ENCODE measurements around the gene ALKBH4. TPM values are rescaled to one million over a fixed set of nuclear protein-coding genes. Genes with fewer than 3 reads are reported as not detected.

ALKBH4 gene
- total RNA-seq, 1 experiment from 2014 or later = 3.7 TPM

DNA sequence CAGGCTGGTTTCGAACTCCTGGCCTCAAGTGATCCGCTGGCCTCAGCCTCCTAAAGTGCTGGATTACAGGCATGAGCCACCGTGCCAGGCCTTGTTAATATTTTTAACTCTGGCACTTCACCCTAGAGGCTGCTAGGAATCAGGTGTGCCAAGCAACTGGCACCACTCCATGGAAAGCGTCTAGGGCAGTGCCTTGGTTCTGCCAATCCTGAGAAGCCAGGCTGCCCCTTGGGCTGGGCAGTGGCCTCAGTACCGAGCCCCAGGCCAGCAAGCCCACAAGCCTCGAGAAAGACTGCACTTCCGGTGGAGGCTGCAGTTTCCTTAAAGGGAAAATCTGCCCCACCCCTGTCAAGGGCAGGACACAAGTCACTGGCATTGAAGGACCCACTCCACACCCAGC is 11.3 kb downstream of the ALKBH4 start:
- Histone ChIP-seq H4K20me1 (ENCODE audit: insufficient read depth, low read depth, low read length) (no peaks in the 10 kb centered on the region), H3K9me2 (replicated peaks; ENCODE audit: insufficient read depth, low read length) (no peaks in the 10 kb centered on the region), H3K27me3 (ENCODE audit: low read length) (no peaks in the 10 kb centered on the region), H3K27ac (ENCODE audit: low read length) (no peak overlapping the region), H2AFZ (ENCODE audit: low read length) (no peak overlapping the region), H3K4me3 (ENCODE audit: low read length) (no peak overlapping the region), H3K9ac (ENCODE audit: low read length) (no peak overlapping the region), H3K4me1 (ENCODE audit: low read length) (no peaks in the 10 kb centered on the region), H3K36me3 (ENCODE audit: insufficient read depth, low read length) (no peaks in the 10 kb centered on the region; the same call in 1 of the 2 replicates), H3K4me2 (ENCODE audit: low read depth, low read length, poor library complexity, severe bottlenecking) (no peak overlapping the region), H3K79me2 (ENCODE audit: low read length) (no peaks in the 10 kb centered on the region), H3K9me3 (ENCODE audit: low read length) (no peaks in the 10 kb centered on the region)
- DNase-seq = no peak

DNA sequence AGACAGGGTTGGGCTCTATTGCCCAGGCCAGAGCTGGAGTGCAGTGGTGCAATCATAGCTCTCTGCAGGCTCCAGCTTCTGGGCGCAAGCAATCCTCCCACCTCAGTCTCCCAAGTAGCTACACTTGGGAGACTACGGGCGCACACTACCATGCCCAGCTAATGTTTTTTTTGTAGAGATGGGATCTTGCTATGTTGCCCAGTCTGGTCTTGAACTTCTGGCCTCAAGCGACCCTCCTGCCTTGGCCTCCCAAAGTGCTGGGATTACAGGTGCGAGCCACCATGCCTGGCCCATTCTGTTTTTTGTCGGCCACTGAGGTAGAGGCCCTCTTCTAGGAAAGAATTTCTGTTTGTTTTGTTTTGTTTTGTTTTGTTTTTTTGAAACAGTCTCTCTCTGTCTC is 12.2 kb downstream of the ALKBH4 start:
- no peak overlapping the region for H3K4me2 ChIP-seq (ENCODE audit: low read depth, low read length, poor library complexity, severe bottlenecking)
- H3K9me3 ChIP-seq (ENCODE audit: low read length) = no peaks in the 10 kb centered on the region
- no peaks in the 10 kb centered on the region for H3K79me2 ChIP-seq (ENCODE audit: low read length)
- DNase-seq = no peak
- H3K9ac ChIP-seq (ENCODE audit: low read length) = no peak overlapping the region
- H3K4me1 ChIP-seq (ENCODE audit: low read length) = no peaks in the 10 kb centered on the region
- no peaks in the 10 kb centered on the region for H3K27me3 ChIP-seq (ENCODE audit: low read length)
- H3K9me2 ChIP-seq (replicated peaks; ENCODE audit: insufficient read depth, low read length) = no peaks in the 10 kb centered on the region
- no peak overlapping the region for H3K27ac ChIP-seq (ENCODE audit: low read length)
- H2AFZ ChIP-seq (ENCODE audit: low read length) = no peak overlapping the region
- H3K36me3 ChIP-seq (ENCODE audit: insufficient read depth, low read length) = no peaks in the 10 kb centered on the region; the same call in 1 of the 2 replicates
- no peaks in the 10 kb centered on the region for H4K20me1 ChIP-seq (ENCODE audit: insufficient read depth, low read depth, low read length)
- no peak overlapping the region for H3K4me3 ChIP-seq (ENCODE audit: low read length)

GRCh38 chr7:102451371-102452054 is 13.2 kb downstream of the ALKBH4 start:
- Histone ChIP-seq H3K9ac (ENCODE audit: low read length) (no peak overlapping the region), H3K27me3 (ENCODE audit: low read length) (no peaks in the 10 kb centered on the region), H3K9me2 (replicated peaks; ENCODE audit: insufficient read depth, low read length) (no peaks in the 10 kb centered on the region), H3K27ac (ENCODE audit: low read length) (no peak overlapping the region), H3K4me2 (ENCODE audit: low read depth, low read length, poor library complexity, severe bottlenecking) (no peak overlapping the region), H3K9me3 (ENCODE audit: low read length) (no peaks in the 10 kb centered on the region), H3K79me2 (ENCODE audit: low read length) (no peaks in the 10 kb centered on the region), H3K36me3 (ENCODE audit: insufficient read depth, low read length) (no peaks in the 10 kb centered on the region), H2AFZ (ENCODE audit: low read length) (no peak overlapping the region), H4K20me1 (ENCODE audit: insufficient read depth, low read depth, low read length) (no peaks in the 10 kb centered on the region), H3K4me3 (ENCODE audit: low read length) (no peak overlapping the region), H3K4me1 (ENCODE audit: low read length) (no peaks in the 10 kb centered on the region)
- no peak for DNase-seq

DNA sequence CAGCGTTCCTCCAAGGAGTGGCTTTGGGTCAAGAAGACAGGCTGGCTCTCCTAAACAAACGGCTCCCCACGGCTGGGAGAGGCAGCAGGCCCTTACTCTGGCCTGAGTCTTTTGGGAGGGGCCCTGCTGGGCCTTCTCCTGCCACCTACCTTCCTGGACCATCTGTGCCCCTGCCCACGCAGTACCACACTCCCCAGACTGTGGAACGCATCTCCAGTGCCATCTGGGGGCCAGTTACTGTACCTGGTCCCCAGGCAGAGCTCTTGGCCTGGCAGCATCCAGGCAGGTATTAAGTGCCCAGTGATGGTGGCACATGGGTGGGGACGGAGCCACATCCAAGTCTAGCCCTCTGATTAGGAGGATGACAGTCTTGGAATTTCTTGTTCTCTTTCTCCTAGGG is 14.4 kb downstream of the ALKBH4 start:
- Histone ChIP-seq H3K9me3 (ENCODE audit: low read length) (no peaks in the 10 kb centered on the region), H2AFZ (ENCODE audit: low read length) (no peak overlapping the region), H3K4me2 (ENCODE audit: low read depth, low read length, poor library complexity, severe bottlenecking) (no peak overlapping the region), H3K9ac (ENCODE audit: low read length) (no peak overlapping the region), H3K27me3 (ENCODE audit: low read length) (no peaks in the 10 kb centered on the region), H4K20me1 (ENCODE audit: insufficient read depth, low read depth, low read length) (no peaks in the 10 kb centered on the region), H3K9me2 (replicated peaks; ENCODE audit: insufficient read depth, low read length) (no peaks in the 10 kb centered on the region), H3K4me3 (ENCODE audit: low read length) (no peak overlapping the region), H3K79me2 (ENCODE audit: low read length) (no peaks in the 10 kb centered on the region), H3K4me1 (ENCODE audit: low read length) (no peaks in the 10 kb centered on the region), H3K36me3 (ENCODE audit: insufficient read depth, low read length) (no peaks in the 10 kb centered on the region), H3K27ac (ENCODE audit: low read length) (no peak overlapping the region)
- peak; percentile 68 for DNase-seq

DNA sequence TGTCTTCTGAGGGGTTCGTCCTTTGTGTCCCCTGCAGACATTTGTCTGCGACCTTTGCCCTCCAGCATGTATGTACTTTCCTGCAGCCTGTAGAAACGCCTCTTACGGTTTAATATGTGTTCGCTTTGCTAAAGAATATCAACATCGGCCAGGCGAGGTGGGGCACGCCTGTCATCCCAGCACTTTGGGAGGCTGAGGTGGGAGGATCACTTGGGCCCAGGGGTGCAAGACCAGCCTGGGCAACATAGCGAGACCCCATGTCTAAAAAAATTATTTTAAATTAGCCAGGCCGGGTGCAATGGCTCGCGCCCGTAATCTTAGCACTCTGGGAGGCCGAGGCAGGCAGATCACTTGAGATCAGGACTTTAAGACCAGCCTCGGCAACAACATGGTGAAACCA is 15.5 kb downstream of the ALKBH4 start:
- Histone ChIP-seq H3K9me3 (ENCODE audit: low read length) (no peaks in the 10 kb centered on the region), H3K9ac (ENCODE audit: low read length) (no peak overlapping the region), H2AFZ (ENCODE audit: low read length) (no peak overlapping the region), H3K4me1 (ENCODE audit: low read length) (no peaks in the 10 kb centered on the region; the same call in 1 of the 2 replicates), H3K4me2 (ENCODE audit: low read depth, low read length, poor library complexity, severe bottlenecking) (no peak overlapping the region), H3K27ac (ENCODE audit: low read length) (no peak overlapping the region), H4K20me1 (ENCODE audit: insufficient read depth, low read depth, low read length) (no peaks in the 10 kb centered on the region), H3K4me3 (ENCODE audit: low read length) (no peak overlapping the region), H3K9me2 (replicated peaks; ENCODE audit: insufficient read depth, low read length) (no peaks in the 10 kb centered on the region), H3K36me3 (ENCODE audit: insufficient read depth, low read length) (no peaks in the 10 kb centered on the region), H3K27me3 (ENCODE audit: low read length) (no peaks in the 10 kb centered on the region), H3K79me2 (ENCODE audit: low read length) (no peaks in the 10 kb centered on the region)
- DNase-seq = no peak

- H2AFZ ChIP-seq (ENCODE audit: low read length) = no peak overlapping the region
- no peak overlapping the region for H3K4me2 ChIP-seq (ENCODE audit: low read depth, low read length, poor library complexity, severe bottlenecking)
- DNase-seq = no peak
- H3K27me3 ChIP-seq (ENCODE audit: low read length) = no peaks in the 10 kb centered on the region
- H3K4me1 ChIP-seq (ENCODE audit: low read length) = no peaks in the 10 kb centered on the region; the same call in 1 of the 2 replicates
- no peaks in the 10 kb centered on the region for H3K9me3 ChIP-seq (ENCODE audit: low read length)
- H3K9ac ChIP-seq (ENCODE audit: low read length) = no peak overlapping the region
- no peaks in the 10 kb centered on the region for H3K79me2 ChIP-seq (ENCODE audit: low read length)
- H4K20me1 ChIP-seq (ENCODE audit: insufficient read depth, low read depth, low read length) = no peaks in the 10 kb centered on the region
- no peaks in the 10 kb centered on the region for H3K9me2 ChIP-seq (replicated peaks; ENCODE audit: insufficient read depth, low read length)
- no peak overlapping the region for H3K4me3 ChIP-seq (ENCODE audit: low read length)
- H3K36me3 ChIP-seq (ENCODE audit: insufficient read depth, low read length) = no peaks in the 10 kb centered on the region
- no peak overlapping the region for H3K27ac ChIP-seq (ENCODE audit: low read length)
These were observed 17.4 kb downstream of the ALKBH4 start for GRCh38 chr7:102447311-102447710.

DNA sequence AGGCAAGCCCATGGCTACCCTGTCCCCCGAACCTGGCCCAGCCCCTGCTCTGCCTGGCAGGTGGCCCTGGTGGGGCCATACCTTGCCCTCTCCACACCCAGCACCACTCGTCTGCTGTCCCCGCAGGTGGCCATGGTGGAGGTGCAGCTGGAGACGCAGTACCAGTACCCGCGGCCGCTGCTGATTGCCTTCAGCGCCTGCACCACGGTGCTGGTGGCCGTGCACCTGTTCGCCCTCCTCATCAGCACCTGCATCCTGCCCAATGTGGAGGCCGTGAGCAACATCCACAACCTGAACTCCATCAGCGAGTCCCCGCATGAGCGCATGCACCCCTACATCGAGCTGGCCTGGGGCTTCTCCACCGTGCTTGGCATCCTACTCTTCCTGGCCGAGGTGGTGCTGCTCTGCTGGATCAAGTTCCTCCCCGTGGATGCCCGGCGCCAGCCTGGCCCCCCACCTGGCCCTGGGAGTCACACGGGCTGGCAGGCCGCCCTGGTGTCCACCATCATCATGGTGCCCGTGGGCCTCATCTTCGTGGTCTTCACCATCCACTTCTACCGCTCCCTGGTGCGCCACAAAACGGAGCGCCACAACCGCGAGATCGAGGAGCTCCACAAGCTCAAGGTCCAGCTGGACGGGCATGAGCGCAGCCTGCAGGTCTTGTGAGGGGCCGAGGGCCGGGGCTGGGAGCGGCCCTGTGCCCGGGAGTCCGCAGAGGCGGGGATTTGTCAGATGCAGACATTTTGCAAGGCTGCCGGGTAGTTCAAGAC is 18.1 kb downstream of the ALKBH4 start:
- Histone ChIP-seq H3K9me3 (ENCODE audit: low read length) (no peaks in the 10 kb centered on the region), H3K9me2 (replicated peaks; ENCODE audit: insufficient read depth, low read length) (no peaks in the 10 kb centered on the region), H3K27me3 (ENCODE audit: low read length) (no peaks in the 10 kb centered on the region), H2AFZ (ENCODE audit: low read length) (no peak overlapping the region), H3K4me2 (ENCODE audit: low read depth, low read length, poor library complexity, severe bottlenecking) (no peak overlapping the region), H3K27ac (ENCODE audit: low read length) (no peak overlapping the region), H3K9ac (ENCODE audit: low read length) (no peak overlapping the region), H3K36me3 (ENCODE audit: insufficient read depth, low read length) (no peaks in the 10 kb centered on the region), H4K20me1 (ENCODE audit: insufficient read depth, low read depth, low read length) (no peaks in the 10 kb centered on the region), H3K79me2 (ENCODE audit: low read length) (no peaks in the 10 kb centered on the region), H3K4me1 (ENCODE audit: low read length) (peaks cover 7% of the 10 kb centered on the region), H3K4me3 (ENCODE audit: low read length) (no peak overlapping the region)
- no peak for DNase-seq

GRCh38 chr7:102445674-102446071 is 19.0 kb downstream of the ALKBH4 start:
- Histone ChIP-seq H3K9ac (ENCODE audit: low read length) (no peak overlapping the region), H3K36me3 (ENCODE audit: insufficient read depth, low read length) (no peaks in the 10 kb centered on the region), H3K27me3 (ENCODE audit: low read length) (no peaks in the 10 kb centered on the region), H3K9me2 (replicated peaks; ENCODE audit: insufficient read depth, low read length) (no peaks in the 10 kb centered on the region), H3K4me2 (ENCODE audit: low read depth, low read length, poor library complexity, severe bottlenecking) (no peak overlapping the region), H3K79me2 (ENCODE audit: low read length) (no peaks in the 10 kb centered on the region), H3K4me1 (ENCODE audit: low read length) (peaks cover 12% of the 10 kb centered on the region), H3K9me3 (ENCODE audit: low read length) (no peaks in the 10 kb centered on the region), H2AFZ (ENCODE audit: low read length) (no peak overlapping the region), H3K4me3 (ENCODE audit: low read length) (no peak overlapping the region), H4K20me1 (ENCODE audit: insufficient read depth, low read depth, low read length) (no peaks in the 10 kb centered on the region), H3K27ac (ENCODE audit: low read length) (no peak overlapping the region)
- DNase-seq = no peak

Measured in Karpas-422 (cell line).